HG02938 (cell line): ENCODE measurements around the gene TLR5.

Source experiments
- ATAC-seq: cut with Tn5 transposase; IDR thresholded peaks from one replicate; pipeline ENCODE4 v1.9.1; 2021; ENCODE audit warnings: mild to moderate bottlenecking, moderate library complexity; ENCODE audit not compliant: unreplicated experiment

TLR5 gene

GRCh38 chr1:223116950-223117349 is 26.1 kb downstream of the TLR5 start:
- no peak for ATAC-seq

- ATAC-seq = no peak
These were observed 28.2 kb downstream of the TLR5 start for GRCh38 chr1:223114871-223115270.

- ATAC-seq = no peak
These were observed 32.1 kb downstream of the TLR5 start for GRCh38 chr1:223110952-223111351.

GRCh38 chr1:223109581-223110026 is 33.4 kb downstream of the TLR5 start:
- ATAC-seq = no peak

- no peak for ATAC-seq
These were observed 36.2 kb downstream of the TLR5 start for GRCh38 chr1:223106856-223107255.

- no peak for ATAC-seq
These were observed 37.5 kb downstream of the TLR5 start for GRCh38 chr1:223105568-223105967.

GRCh38 chr1:223102797-223103533 is 40.1 kb downstream of the TLR5 start:
- no peak for ATAC-seq

GRCh38 chr1:223097713-223098112 is 45.3 kb downstream of the TLR5 start:
- no peak for ATAC-seq

- no peak for ATAC-seq
These were observed 47.2 kb downstream of the TLR5 start for GRCh38 chr1:223095870-223096269.

GRCh38 chr1:223091896-223092295 is 51.2 kb downstream of the TLR5 start:
- ATAC-seq = no peak

- no peak for ATAC-seq
These were observed 53.8 kb downstream of the TLR5 start for GRCh38 chr1:223089250-223089649.

- ATAC-seq = no peak
These were observed 54.3 kb downstream of the TLR5 start for GRCh38 chr1:223088713-223089240.

GRCh38 chr1:223087291-223088255 is 55.5 kb downstream of the TLR5 start:
- no peak for ATAC-seq

- ATAC-seq = no peak
These were observed 58.6 kb downstream of the TLR5 start for GRCh38 chr1:223084464-223084866.

GRCh38 chr1:223083831-223084230 is 59.2 kb downstream of the TLR5 start:
- no peak for ATAC-seq

GRCh38 chr1:223082914-223083313 is 60.1 kb downstream of the TLR5 start:
- ATAC-seq = no peak

- ATAC-seq = peak; percentile 94
These were observed 61.7 kb downstream of the TLR5 start for GRCh38 chr1:223081181-223081994.

GRCh38 chr1:223079498-223079897 is 63.5 kb downstream of the TLR5 start:
- ATAC-seq = no peak

GRCh38 chr1:223077247-223077833 is 65.7 kb downstream of the TLR5 start:
- no peak for ATAC-seq

GRCh38 chr1:223076362-223076761 is 66.7 kb downstream of the TLR5 start:
- no peak for ATAC-seq
